Bronchial epithelial cell (primary cell): ENCODE measurements around the gene CD320. TPM values are rescaled to one million over a fixed set of nuclear protein-coding genes. Genes with fewer than 3 reads are reported as not detected.
"Not testable (repeated sequence)": the region's sequence is repeated elsewhere in the genome, so short reads cannot be mapped to it uniquely, and the experiment has no call there.

Source experiments
- DNase-seq: peaks from one replicate; pipeline ENCODE4 v3.0.0-alpha.2; 2010; ENCODE audit warnings: low read depth
- FAIRE-seq: peaks from 2 replicates; lab custom pipeline; 2011; peaks lifted over from hg19 to GRCh38; lab: Jason Lieb, UNC
- H3K27me3 ChIP-seq: 2 replicates; pipeline ENCODE4 v1.5.1; 2011; ENCODE audit warnings: low read length; ENCODE audit not compliant: control insufficient read depth, insufficient read depth
- H3K36me3 ChIP-seq: 2 replicates; pipeline ENCODE4 v1.5.1; 2011; ENCODE audit warnings: low read length; ENCODE audit not compliant: control insufficient read depth, insufficient read depth
- H3K4me3 ChIP-seq: 2 replicates; pipeline ENCODE4 v1.5.1; 2011; ENCODE audit warnings: mild to moderate bottlenecking, low read depth, low read length, control low read depth
- total RNA-seq: library from RNA; depleted of rRNA; stranded (reverse); fragments of >200 nt; gene quantifications from 2 replicates; pipeline ENCODE4 v1.2.1, GENCODE V29; 2014
- TF ChIP-seq, protein P1 (sequence below): IDR thresholded peaks from 2 replicates; pipeline ENCODE4 v1.5.1; 2011; ENCODE audit warnings: mild to moderate bottlenecking, moderate library complexity, low read length, control low read depth, inconsistent platforms; ENCODE audit not compliant: insufficient read depth, severe bottlenecking

Gene CD320
- total RNA-seq, 1 donor from 2014 or later, result 14.0 TPM

DNA sequence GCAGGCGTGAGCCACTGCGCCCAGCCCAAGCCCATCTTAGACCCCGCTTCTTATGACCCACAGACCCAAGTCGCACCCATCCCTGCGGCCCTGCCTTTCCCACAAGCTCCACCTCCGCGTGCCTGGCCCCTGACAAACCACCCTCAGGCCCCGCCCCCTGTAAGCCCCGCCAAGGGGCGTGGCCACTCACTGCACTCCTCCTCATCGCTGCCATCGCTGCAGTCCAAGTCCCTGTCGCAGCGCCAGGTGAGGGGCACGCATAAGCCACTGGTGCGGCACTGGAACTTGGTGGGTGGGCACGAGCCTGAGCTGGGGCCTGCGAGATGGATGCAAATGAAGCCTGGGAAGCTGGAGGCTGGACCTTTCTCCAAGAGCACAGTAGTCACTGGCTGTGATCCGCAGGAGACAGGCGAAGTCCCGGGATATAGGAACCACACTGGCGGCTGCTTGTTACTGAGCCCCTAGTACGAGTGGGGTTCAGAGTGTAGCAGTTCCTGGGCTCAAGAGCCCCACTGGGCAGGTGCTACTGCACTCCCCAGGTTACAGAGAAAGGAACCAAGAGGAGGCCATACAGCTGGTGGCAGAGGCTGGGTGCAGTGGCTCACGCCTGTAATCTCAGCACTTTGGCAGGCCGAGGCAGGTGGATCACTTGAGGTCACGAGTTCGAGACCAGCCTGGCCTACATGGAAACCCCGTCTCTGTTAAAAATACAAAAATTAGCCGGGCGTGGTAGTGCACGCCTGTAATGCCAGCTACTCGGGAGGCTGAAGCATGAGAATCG, 3.1 kb downstream of the CD320 start:
- DNase-seq (no peak), FAIRE-seq (no peak)
- TF ChIP-seq, protein P1, sequence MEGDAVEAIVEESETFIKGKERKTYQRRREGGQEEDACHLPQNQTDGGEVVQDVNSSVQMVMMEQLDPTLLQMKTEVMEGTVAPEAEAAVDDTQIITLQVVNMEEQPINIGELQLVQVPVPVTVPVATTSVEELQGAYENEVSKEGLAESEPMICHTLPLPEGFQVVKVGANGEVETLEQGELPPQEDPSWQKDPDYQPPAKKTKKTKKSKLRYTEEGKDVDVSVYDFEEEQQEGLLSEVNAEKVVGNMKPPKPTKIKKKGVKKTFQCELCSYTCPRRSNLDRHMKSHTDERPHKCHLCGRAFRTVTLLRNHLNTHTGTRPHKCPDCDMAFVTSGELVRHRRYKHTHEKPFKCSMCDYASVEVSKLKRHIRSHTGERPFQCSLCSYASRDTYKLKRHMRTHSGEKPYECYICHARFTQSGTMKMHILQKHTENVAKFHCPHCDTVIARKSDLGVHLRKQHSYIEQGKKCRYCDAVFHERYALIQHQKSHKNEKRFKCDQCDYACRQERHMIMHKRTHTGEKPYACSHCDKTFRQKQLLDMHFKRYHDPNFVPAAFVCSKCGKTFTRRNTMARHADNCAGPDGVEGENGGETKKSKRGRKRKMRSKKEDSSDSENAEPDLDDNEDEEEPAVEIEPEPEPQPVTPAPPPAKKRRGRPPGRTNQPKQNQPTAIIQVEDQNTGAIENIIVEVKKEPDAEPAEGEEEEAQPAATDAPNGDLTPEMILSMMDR, result no peak
- H3K36me3 ChIP-seq, result peaks cover 2% of the 10 kb centered on the region
- no peaks in the 10 kb centered on the region for H3K27me3 ChIP-seq
- H3K4me3 ChIP-seq, result no peak overlapping the region

DNA sequence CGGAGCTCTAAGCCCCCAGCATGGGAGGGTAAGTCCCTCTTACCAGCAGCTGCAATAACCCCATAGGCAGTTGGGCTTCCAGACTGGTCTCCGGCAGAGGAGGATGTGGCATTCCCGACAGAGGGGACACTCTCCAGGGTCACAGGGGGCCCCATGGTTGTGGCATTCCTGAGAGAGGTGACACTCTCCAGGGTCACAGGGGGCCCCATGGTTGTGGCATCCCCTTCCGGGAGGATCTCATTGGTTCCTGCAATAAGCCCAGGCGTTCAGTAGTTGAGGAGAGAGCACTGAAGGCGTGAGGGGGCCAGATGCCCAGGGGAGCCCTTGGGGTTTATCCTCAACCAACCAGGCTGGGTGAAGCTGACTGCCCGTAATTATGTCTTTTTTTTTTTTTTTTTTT, 5.4 kb downstream of the CD320 start:
- TF ChIP-seq, protein P1, result no peak
- Histone ChIP-seq H3K36me3 (peaks cover 2% of the 10 kb centered on the region), H3K27me3 (no peaks in the 10 kb centered on the region), H3K4me3 (no peak overlapping the region)
- FAIRE-seq (no peak), DNase-seq (no peak)

DNA sequence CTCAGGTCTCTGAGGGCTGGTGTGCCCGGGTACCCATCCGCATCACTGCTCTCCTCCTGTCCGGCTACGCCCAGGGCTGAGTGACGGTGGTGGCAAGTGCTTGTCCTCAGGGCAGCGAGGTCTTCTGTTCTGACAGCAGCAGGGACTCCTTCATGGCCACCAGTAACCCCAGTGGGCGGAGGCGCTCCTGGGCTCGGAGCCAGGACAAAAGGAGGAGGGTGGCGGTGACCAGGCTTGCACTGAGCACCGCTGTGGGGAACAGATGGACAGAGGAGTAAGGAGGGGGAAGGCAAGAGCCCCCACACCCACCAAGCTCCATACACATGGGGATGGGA, 5.8 kb downstream of the CD320 start:
- DNase-seq (no peak), FAIRE-seq (no peak)
- TF ChIP-seq, protein P1, result no peak
- Histone ChIP-seq H3K4me3 (no peak overlapping the region), H3K27me3 (no peaks in the 10 kb centered on the region), H3K36me3 (peaks cover 2% of the 10 kb centered on the region)

DNA sequence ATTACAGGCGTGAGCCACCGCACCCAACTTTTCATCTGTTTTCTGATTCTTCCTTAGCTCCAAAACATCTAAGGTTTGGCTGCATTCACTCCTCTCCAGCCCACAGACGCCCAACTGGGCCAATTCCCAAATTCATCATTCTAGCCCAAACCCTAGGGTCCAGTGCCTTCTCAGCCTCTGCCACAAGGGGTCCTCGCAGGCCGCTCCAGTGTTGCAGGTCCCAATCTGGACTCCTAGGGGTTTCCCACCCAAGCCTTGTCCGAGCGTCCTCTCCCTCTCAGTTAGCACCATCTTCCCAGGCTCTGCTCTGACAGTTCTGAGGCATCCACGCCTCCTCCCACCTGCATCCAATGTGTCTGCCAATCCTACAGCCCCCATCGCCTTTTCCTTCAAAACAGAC, 16.8 kb downstream of the CD320 start:
- not testable (repeated sequence) for H3K27me3 ChIP-seq, H3K4me3 ChIP-seq, H3K36me3 ChIP-seq, DNase-seq, FAIRE-seq

DNA sequence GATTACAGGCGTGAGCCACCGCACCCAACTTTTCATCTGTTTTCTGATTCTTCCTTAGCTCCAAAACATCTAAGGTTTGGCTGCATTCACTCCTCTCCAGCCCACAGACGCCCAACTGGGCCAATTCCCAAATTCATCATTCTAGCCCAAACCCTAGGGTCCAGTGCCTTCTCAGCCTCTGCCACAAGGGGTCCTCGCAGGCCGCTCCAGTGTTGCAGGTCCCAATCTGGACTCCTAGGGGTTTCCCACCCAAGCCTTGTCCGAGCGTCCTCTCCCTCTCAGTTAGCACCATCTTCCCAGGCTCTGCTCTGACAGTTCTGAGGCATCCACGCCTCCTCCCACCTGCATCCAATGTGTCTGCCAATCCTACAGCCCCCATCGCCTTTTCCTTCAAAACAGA, 31.6 kb downstream of the CD320 start:
- DNase-seq, H3K36me3 ChIP-seq, FAIRE-seq, H3K4me3 ChIP-seq, H3K27me3 ChIP-seq: not testable (repeated sequence)

DNA sequence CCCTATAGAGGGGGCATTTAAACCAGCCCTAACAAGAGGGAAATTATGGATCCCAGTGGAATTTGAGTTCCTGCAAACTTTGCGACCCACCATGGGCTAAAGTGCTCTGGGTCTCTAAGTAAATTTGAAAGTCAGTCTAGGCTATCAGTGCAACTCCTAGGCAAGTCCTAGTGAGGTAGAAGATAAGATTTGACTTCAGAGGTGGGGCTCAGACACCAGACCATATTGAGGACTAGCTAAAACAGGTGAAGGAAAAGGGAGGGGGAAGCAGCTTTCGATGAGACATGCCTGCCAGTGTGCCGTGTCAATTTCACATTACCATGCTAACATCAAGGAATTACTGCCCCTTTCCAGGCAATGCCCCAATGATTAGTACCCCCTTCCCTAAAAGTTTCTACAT, 38.4 kb downstream of the CD320 start:
- H3K4me3 ChIP-seq, result no peak overlapping the region
- TF ChIP-seq, protein P1, result no peak
- FAIRE-seq (no peak), DNase-seq (no peak)
- no peaks in the 10 kb centered on the region for H3K27me3 ChIP-seq
- no peaks in the 10 kb centered on the region for H3K36me3 ChIP-seq

DNA sequence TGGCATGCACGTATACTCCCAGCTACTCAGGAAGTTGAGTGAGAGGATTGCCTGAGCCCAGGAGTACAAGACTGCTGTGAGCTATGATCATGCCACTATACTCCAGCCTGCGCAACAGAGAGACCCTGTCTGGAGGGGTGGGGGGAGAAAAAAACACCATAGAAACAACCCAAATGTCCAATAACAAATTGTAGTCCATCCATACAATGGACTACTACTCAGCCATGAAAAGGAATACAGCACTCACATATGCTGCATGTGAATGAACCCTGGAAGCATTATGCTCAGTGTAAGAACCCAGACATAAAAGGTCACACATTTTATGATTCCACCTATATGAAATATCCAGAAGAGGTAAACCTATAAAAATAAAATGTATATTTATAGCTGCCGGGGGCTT, 42.3 kb downstream of the CD320 start:
- no peak overlapping the region for H3K4me3 ChIP-seq
- no peaks in the 10 kb centered on the region for H3K36me3 ChIP-seq
- H3K27me3 ChIP-seq, result no peaks in the 10 kb centered on the region
- no peak for FAIRE-seq
- TF ChIP-seq, protein P1, result no peak
- no peak for DNase-seq

DNA sequence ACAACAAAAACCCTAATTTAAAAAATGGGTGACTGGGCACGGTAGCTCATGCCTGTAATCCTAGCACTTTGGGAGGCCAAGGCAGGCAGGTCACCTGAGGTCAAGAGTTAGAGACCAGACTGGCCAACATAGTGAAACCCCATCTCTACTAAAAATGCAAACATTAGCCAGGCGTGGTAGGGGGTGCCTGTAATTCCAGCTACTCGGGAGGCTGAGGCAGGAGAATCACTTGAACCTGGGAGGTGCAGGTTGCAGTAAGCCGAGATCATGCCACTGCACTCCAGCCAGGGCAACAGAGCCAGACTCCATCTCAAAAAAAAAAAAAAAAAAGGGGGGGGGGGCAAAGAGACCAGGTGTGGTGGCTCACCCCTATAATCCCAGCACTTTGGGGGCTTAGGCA, 43.9 kb downstream of the CD320 start:
- not testable (repeated sequence) for DNase-seq, FAIRE-seq

More for the DNA sequence above, 43.9 kb downstream of the CD320 start:
- H3K27me3 ChIP-seq, H3K36me3 ChIP-seq, H3K4me3 ChIP-seq: not testable (repeated sequence)
